HepG2 (cell line): ENCODE measurements around the gene RPTOR. TPM values are rescaled to one million over a fixed set of nuclear protein-coding genes. Genes with fewer than 3 reads are reported as not detected.

Experiments used
- ATAC-seq: fragments of 200-7000 bp; cut with Tn5 transposase; 3 replicates; pipeline ENCODE4 v1.9.1; 2020; ENCODE audit warnings: mild to moderate bottlenecking, moderate library complexity
- BruUV-seq: library from RNA; stranded (reverse); fragments of 400-500 nt; replicated peaks from 2 replicates; lab custom pipeline; 2021; lab: Mats Ljungman, UMichigan
- CTCF ChIA-PET: fragments of 300-600 bp; formaldehyde crosslinking; extraction: SDS; loops from one replicate; lab custom pipeline; 2021; ENCODE audit warnings: low total read pairs, inconsistent platforms, low intra/inter-chr PET ratio; lab: Yijun Ruan, JAX
- POLR2A ChIA-PET: fragments of 350-600 bp; sonication (Branson Sonifier 250); formaldehyde crosslinking; loops from one replicate; lab custom pipeline; 2020; ENCODE audit warnings: antibody characterized with exemption, inconsistent platforms; lab: Yijun Ruan, JAX
- DNase-seq: peaks from one replicate; pipeline ENCODE4 v3.0.0-alpha.2; 2015; ENCODE audit warnings: low spot score
- FAIRE-seq: peaks from 3 replicates; lab custom pipeline; 2011; peaks lifted over from hg19 to GRCh38; lab: Jason Lieb, UNC
- H2AFZ ChIP-seq: one replicate; pipeline ENCODE4 v1.6.1; 2011; ENCODE audit warnings: low read length, inconsistent platforms
- H3K27ac ChIP-seq: fragments of 300-600 bp; 3 replicates; pipeline ENCODE4 v1.8.0; 2011; ENCODE audit warnings: mixed run types, mild to moderate bottlenecking, mixed read lengths, low read length, inconsistent platforms; ENCODE audit not compliant: insufficient read depth; ENCODE audit errors: extremely low read length
- H3K27me3 ChIP-seq, 2 experiments: fragments of 200-600 bp in 1 of 2; 2 replicates in 1 of 2; 3 replicates in 1 of 2; pipeline versions ENCODE4 v1.6.0 to v1.8.0; 2011; ENCODE audit warnings: low read length in 2 of 2, mild to moderate bottlenecking in 2 of 2, moderate library complexity in 2 of 2, inconsistent platforms in 1 of 2; ENCODE audit not compliant: insufficient read depth in 2 of 2, control insufficient read depth in 1 of 2
- H3K36me3 ChIP-seq, 2 experiments: fragments of 200-600 bp in 1 of 2; replicated peaks in 1 of 2; 2 replicates in 1 of 2; 3 replicates in 1 of 2; pipeline versions ENCODE4 v1.5.1 to v1.8.0; 2011; ENCODE audit warnings: low read length in 2 of 2, inconsistent platforms in 1 of 2; ENCODE audit not compliant: insufficient read depth in 2 of 2, control insufficient read depth in 1 of 2
- H3K4me1 ChIP-seq: 2 replicates; pipeline ENCODE4 v1.5.1; 2012; ENCODE audit warnings: low read length, inconsistent platforms; ENCODE audit not compliant: insufficient read depth
- H3K4me2 ChIP-seq: 2 replicates; pipeline ENCODE4 v1.6.0; 2011; ENCODE audit warnings: low read depth, low read length, inconsistent platforms
- H3K4me3 ChIP-seq, 3 experiments: fragments of 200-600 bp in 1 of 3; sonication (generic), shearing (Covaris generic) in 1 of 3; replicated peaks in 1 of 3; 2 replicates each; pipeline ENCODE4 v1.5.1; 2011 to 2016; ENCODE audit warnings: low read length in 3 of 3, inconsistent platforms in 2 of 3, low read depth in 2 of 3, mild to moderate bottlenecking in 2 of 3, control low read depth in 1 of 3, mixed read lengths in 1 of 3; ENCODE audit not compliant: insufficient read depth in 1 of 3
- H3K79me2 ChIP-seq: one replicate; pipeline ENCODE4 v1.6.1; 2011; ENCODE audit warnings: low read length, inconsistent platforms; ENCODE audit not compliant: insufficient read depth
- H3K9ac ChIP-seq: 2 replicates; pipeline ENCODE4 v1.6.0; 2011; ENCODE audit warnings: mild to moderate bottlenecking, low read depth, low read length, inconsistent platforms; ENCODE audit not compliant: insufficient read depth
- H3K9me3 ChIP-seq: 2 replicates; pipeline ENCODE4 v1.5.1; 2012; ENCODE audit warnings: mild to moderate bottlenecking, low read length
- H4K20me1 ChIP-seq: 2 replicates; pipeline ENCODE4 v1.6.0; 2011; ENCODE audit warnings: inconsistent platforms, mild to moderate bottlenecking, low read length, moderate library complexity; ENCODE audit not compliant: insufficient read depth
- DPF2 ChIP-seq: sonication (generic); formaldehyde crosslinking; IDR thresholded peaks from 2 replicates; pipeline ENCODE4 v1.4.0; 2020; ENCODE audit warnings: mild to moderate bottlenecking, low read depth, missing genetic modification reagents, borderline replicate concordance
- ELF1 ChIP-seq: sonication (generic); formaldehyde crosslinking; IDR thresholded peaks from 2 replicates; pipeline ENCODE4 v1.4.0; 2020; ENCODE audit warnings: missing genetic modification reagents
- ELF3 ChIP-seq: IDR thresholded peaks from 2 replicates; pipeline ENCODE4 v1.6.1; 2016; ENCODE audit warnings: missing genetic modification reagents, missing compliant biosample characterization
- MED8 ChIP-seq: sonication (generic); formaldehyde crosslinking; IDR thresholded peaks from 2 replicates; pipeline ENCODE4 v1.8.1; 2023; ENCODE audit warnings: mild to moderate bottlenecking, missing genetic modification reagents; ENCODE audit not compliant: insufficient replicate concordance
- NFE2 ChIP-seq: sonication (generic); formaldehyde crosslinking; IDR thresholded peaks from 2 replicates; pipeline ENCODE4 v1.4.0; 2020; ENCODE audit warnings: missing genetic modification reagents
- STAT5B ChIP-seq: sonication (generic); formaldehyde crosslinking; IDR thresholded peaks from 2 replicates; pipeline ENCODE4 v1.4.0; 2020; ENCODE audit warnings: missing genetic modification reagents
- TRIM24 ChIP-seq: sonication (generic); formaldehyde crosslinking; IDR thresholded peaks from 2 replicates; pipeline ENCODE4 v1.8.0; 2022; ENCODE audit warnings: mild to moderate bottlenecking, missing genetic modification reagents
- ZBTB21 ChIP-seq: sonication (generic); formaldehyde crosslinking; IDR thresholded peaks from 2 replicates; pipeline ENCODE4 v1.4.0; 2020; ENCODE audit warnings: missing genetic modification reagents
- ZNF136 ChIP-seq: sonication (generic); formaldehyde crosslinking; IDR thresholded peaks from 2 replicates; pipeline ENCODE4 v1.8.1; 2022; ENCODE audit warnings: low read depth, mild to moderate bottlenecking, moderate library complexity, missing genetic modification reagents
- ZNF17 ChIP-seq: sonication (generic); formaldehyde crosslinking; IDR thresholded peaks from 2 replicates; pipeline ENCODE4 v1.5.0; 2020; ENCODE audit warnings: mild to moderate bottlenecking, missing genetic modification reagents
- ZNF256 ChIP-seq: sonication (generic); formaldehyde crosslinking; conservative IDR thresholded peaks from 2 replicates; pipeline ENCODE4 v1.4.0; 2020; ENCODE audit warnings: missing genetic modification reagents
- ZNF337 ChIP-seq: sonication (generic); formaldehyde crosslinking; IDR thresholded peaks from 2 replicates; pipeline ENCODE4 v1.5.1; 2020; ENCODE audit warnings: missing genetic modification reagents, low read depth, mild to moderate bottlenecking, borderline replicate concordance
- ZNF460 ChIP-seq: sonication (generic); formaldehyde crosslinking; IDR thresholded peaks from 2 replicates; pipeline ENCODE4 v1.5.1; 2020; ENCODE audit warnings: missing genetic modification reagents, mild to moderate bottlenecking, borderline replicate concordance
- WGBS: methylation state at CpG from one replicate; pipeline ENCODE4 v1.1.6; 2017; ENCODE audit warnings: low lambda C conversion rate; 5-methylcytosine and 5-hydroxymethylcytosine counted together
- in situ Hi-C: cut with HindIII; loops from 2 replicates; pipeline ENCODE4 v1.10.0; 2017; ENCODE audit warnings: low pct_unique_long_range_greater_than_20kb; ENCODE audit not compliant: extremely low pct_ligation_motif_present
- intact Hi-C: fragments of 100-400 bp; cut with micrococcal nuclease; formaldehyde crosslinking; loops from one replicate; pipeline ENCODE4 v1.10.0; 2022; ENCODE audit not compliant: unreplicated experiment
- polyA plus RNA-seq, 8 experiments: library from polyadenylated mRNA; depleted of rRNA in 3 of 8; stranded (reverse) in 7 of 8; unstranded in 1 of 8; fragments of >200 nt; fragmentation: Illumina TruSeq in 4 of 8; extraction: Trizol in 4 of 8; gene quantifications; 2 replicates each; pipeline versions ENCODE4 v1.2.1 to v1.2.3, GENCODE V29; 2011 to 2016; ENCODE audit warnings: low read depth in 4 of 8, missing spikeins in 1 of 8, mixed read lengths in 1 of 8; ENCODE audit not compliant: insufficient read depth in 1 of 8
- total RNA-seq, 5 experiments: library from RNA; depleted of rRNA; stranded (reverse); fragments of >200 nt; fragmentation: Illumina TruSeq; extraction: Trizol; gene quantifications; 2 replicates each; pipeline ENCODE4 v1.2.3, GENCODE V29; 2016; ENCODE audit warnings: low read depth in 1 of 5
- TF ChIP-seq, protein P1 (sequence below): sonication (generic); formaldehyde crosslinking; IDR thresholded peaks from 2 replicates; pipeline ENCODE4 v1.4.0; 2020; ENCODE audit warnings: mild to moderate bottlenecking, low read depth, missing genetic modification reagents
- TF ChIP-seq, protein P2 (sequence below): IDR thresholded peaks from 2 replicates; pipeline ENCODE4 v1.6.1; 2012; ENCODE audit warnings: low read depth, low read length, improper control_type of control experiment
- TF ChIP-seq, protein P3 (sequence below): sonication (generic); formaldehyde crosslinking; IDR thresholded peaks from 2 replicates; pipeline ENCODE4 v1.4.0; 2020; ENCODE audit warnings: mild to moderate bottlenecking, missing genetic modification reagents

Gene RPTOR
- total and polyA plus RNA-seq, 2 of the 13 experiments (the other 11 are each of a cell fraction or from before 2014, with no cell fraction given), result 6.6 to 25.3 TPM

DNA sequence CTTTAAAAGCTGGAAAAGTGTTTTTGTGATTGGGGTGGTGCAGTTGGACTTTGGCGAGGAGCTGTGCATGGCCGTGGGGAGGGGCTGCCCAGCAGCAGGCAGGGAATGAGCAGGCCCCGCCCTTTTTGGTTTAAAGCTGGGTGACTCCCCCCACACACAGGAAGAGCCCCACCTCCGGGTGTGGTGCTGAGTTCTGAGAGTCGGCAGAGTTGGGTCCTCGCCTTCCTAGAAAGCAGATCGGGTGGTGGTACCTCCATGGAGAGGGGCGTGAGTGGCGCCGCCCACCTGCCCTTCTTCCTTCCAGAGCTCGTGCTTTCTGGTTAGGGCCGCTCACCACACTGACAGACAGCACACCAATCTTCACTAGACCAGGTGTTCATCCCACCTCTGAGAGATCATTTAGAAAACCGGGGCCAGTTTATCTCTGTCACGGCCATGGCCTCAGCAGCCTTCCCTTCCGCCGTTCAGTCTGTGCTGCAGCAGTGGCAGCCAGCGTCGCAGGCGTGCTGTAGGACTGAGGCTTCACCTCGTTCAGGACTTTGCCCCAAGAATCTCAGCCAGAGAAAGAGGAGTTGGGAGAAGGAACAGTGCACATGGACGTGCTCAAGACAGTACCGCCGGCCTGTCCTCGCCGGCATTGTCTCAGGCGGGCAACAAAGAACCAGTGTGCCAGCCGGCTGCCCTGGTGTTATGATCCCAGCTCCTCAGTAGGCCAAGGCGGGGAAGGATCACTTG is 303.0 kb downstream of the RPTOR start:
- in situ Hi-C loops, result no loop called here
- H3K4me3 ChIP-seq, result no peak overlapping the region
- DNase-seq, result no peak
- ChIA-PET CTCF (no interaction called here), POLR2A (no interaction called here)
- H3K79me2 ChIP-seq, result no peaks in the 10 kb centered on the region
- H3K27ac ChIP-seq, result no peak overlapping the region
- WGBS, result 92% methylated on average over 28 of the region's 28 CpGs
- intact Hi-C loops, result no loop called here
- TF ChIP-seq STAT5B (CRISPR knock-in tag) (no peak), MED8 (CRISPR knock-in tag) (no peak), ZNF17 (CRISPR knock-in tag) (no peak), TRIM24 (CRISPR knock-in tag) (no peak), ZNF136 (CRISPR knock-in tag) (no peak), NFE2 (CRISPR knock-in tag) (no peak), ZNF337 (CRISPR knock-in tag) (no peak), ZNF256 (no peak), ELF1 (CRISPR knock-in tag) (no peak), DPF2 (CRISPR knock-in tag) (no peak), ZBTB21 (CRISPR knock-in tag) (no peak), ZNF460 (no peak), ELF3 (CRISPR knock-in tag) (no peak)
- TF ChIP-seq, protein P1, sequence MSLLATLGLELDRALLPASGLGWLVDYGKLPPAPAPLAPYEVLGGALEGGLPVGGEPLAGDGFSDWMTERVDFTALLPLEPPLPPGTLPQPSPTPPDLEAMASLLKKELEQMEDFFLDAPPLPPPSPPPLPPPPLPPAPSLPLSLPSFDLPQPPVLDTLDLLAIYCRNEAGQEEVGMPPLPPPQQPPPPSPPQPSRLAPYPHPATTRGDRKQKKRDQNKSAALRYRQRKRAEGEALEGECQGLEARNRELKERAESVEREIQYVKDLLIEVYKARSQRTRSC (CRISPR knock-in tag), result no peak
- TF ChIP-seq, protein P2, sequence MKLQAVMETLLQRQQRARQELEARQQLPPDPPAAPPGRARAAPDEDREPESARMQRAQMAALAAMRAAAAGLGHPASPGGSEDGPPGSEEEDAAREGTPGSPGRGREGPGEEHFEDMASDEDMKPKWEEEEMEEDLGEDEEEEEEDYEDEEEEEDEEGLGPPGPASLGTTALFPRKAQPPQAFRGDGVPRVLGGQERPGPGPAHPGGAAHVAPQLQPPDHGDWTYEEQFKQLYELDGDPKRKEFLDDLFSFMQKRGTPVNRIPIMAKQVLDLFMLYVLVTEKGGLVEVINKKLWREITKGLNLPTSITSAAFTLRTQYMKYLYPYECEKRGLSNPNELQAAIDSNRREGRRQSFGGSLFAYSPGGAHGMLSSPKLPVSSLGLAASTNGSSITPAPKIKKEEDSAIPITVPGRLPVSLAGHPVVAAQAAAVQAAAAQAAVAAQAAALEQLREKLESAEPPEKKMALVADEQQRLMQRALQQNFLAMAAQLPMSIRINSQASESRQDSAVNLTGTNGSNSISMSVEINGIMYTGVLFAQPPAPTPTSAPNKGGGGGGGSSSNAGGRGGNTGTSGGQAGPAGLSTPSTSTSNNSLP, result no peak
- TF ChIP-seq, protein P3, sequence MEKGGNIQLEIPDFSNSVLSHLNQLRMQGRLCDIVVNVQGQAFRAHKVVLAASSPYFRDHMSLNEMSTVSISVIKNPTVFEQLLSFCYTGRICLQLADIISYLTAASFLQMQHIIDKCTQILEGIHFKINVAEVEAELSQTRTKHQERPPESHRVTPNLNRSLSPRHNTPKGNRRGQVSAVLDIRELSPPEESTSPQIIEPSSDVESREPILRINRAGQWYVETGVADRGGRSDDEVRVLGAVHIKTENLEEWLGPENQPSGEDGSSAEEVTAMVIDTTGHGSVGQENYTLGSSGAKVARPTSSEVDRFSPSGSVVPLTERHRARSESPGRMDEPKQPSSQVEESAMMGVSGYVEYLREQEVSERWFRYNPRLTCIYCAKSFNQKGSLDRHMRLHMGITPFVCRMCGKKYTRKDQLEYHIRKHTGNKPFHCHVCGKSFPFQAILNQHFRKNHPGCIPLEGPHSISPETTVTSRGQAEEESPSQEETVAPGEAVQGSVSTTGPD (CRISPR knock-in tag), result no peak
- peaks cover 19 to 46% of the 10 kb centered on the region in 2 experiments; a peak in 4 of 5 replicates for H3K36me3 ChIP-seq
- H2AFZ ChIP-seq, result no peak overlapping the region
- peaks cover 4% of the 10 kb centered on the region; the same call in 1 of the 2 replicates for H4K20me1 ChIP-seq
- peaks cover 12% of the 10 kb centered on the region for H3K4me1 ChIP-seq
- FAIRE-seq, result no peak
- no peak overlapping the region for H3K9ac ChIP-seq
- H3K27me3 ChIP-seq, result no peaks in the 10 kb centered on the region
- H3K4me2 ChIP-seq, result no peak overlapping the region
- H3K9me3 ChIP-seq, result no peaks in the 10 kb centered on the region
- no peak for ATAC-seq
- BruUV-seq, result no TSS peak
